ENCODE results near the gene CNGB1. TPM values are rescaled to one million over a fixed set of nuclear protein-coding genes. Genes with fewer than 3 reads are reported as not detected.
"Not testable (repeated sequence)": the region's sequence is repeated elsewhere in the genome, so short reads cannot be mapped to it uniquely, and the experiment has no call there.

Gene CNGB1
- total RNA-seq, 2 donors from 2014 or later = 0.34 TPM; not detected in 1

GRCh38 chr16:57862698-57863433 lies 108.1 kb downstream of the CNGB1 start:
- Histone ChIP-seq H3K9me3 (no peaks in the 10 kb centered on the region), H3K4me3 (no peak overlapping the region), H3K27ac (no peak overlapping the region), H3K36me3 (no peaks in the 10 kb centered on the region), H3K27me3 (replicated peaks; ENCODE audit: insufficient read depth) (no peaks in the 10 kb centered on the region), H3K4me1 (replicated peaks) (no peaks in the 10 kb centered on the region)
- no peak for TF ChIP-seq POLR2AphosphoS5 (IDR thresholded peaks at IDR 0.05)
- no peak for TF ChIP-seq POLR2A (IDR thresholded peaks at IDR 0.05)
- no peak for TF ChIP-seq CTCF (IDR thresholded peaks at IDR 0.05)
- intact Hi-C loops (cut with DNase I) = loop anchor here (1.0 to 5.0 kb wide), 2 partner anchors 61 to 106 kb away; partner anchors contain the start of gene KIFC3
- DNase-seq (ENCODE audit: low spot score) = no peak
- 65% methylated on average over 9 of the region's 9 CpGs for WGBS

GRCh38 chr16:57859331-57859730 lies 111.6 kb downstream of the CNGB1 start:
- H3K9me3 ChIP-seq = no peaks in the 10 kb centered on the region
- no peaks in the 10 kb centered on the region for H3K27me3 ChIP-seq (replicated peaks; ENCODE audit: insufficient read depth)
- no peak for DNase-seq (ENCODE audit: low spot score)
- 51% methylated on average over 5 of the region's 5 CpGs for WGBS
- intact Hi-C loops (cut with DNase I) = no loop called here
- TF ChIP-seq POLR2AphosphoS5 (IDR thresholded peaks at IDR 0.05) = no peak
- TF ChIP-seq CTCF (IDR thresholded peaks at IDR 0.05) = no peak
- no peak for TF ChIP-seq POLR2A (IDR thresholded peaks at IDR 0.05)
- no peak overlapping the region for H3K27ac ChIP-seq
- H3K4me1 ChIP-seq (replicated peaks) = no peaks in the 10 kb centered on the region
- H3K36me3 ChIP-seq = no peaks in the 10 kb centered on the region
- no peak overlapping the region for H3K4me3 ChIP-seq

GRCh38 chr16:57858635-57859034 lies 112.3 kb downstream of the CNGB1 start:
- Histone ChIP-seq H3K4me1 (replicated peaks) (no peaks in the 10 kb centered on the region), H3K36me3 (no peaks in the 10 kb centered on the region), H3K4me3 (no peak overlapping the region), H3K27me3 (replicated peaks; ENCODE audit: insufficient read depth) (no peaks in the 10 kb centered on the region), H3K9me3 (no peaks in the 10 kb centered on the region), H3K27ac (no peak overlapping the region)
- TF ChIP-seq CTCF (IDR thresholded peaks at IDR 0.05) (no peak), POLR2A (IDR thresholded peaks at IDR 0.05) (no peak), POLR2AphosphoS5 (IDR thresholded peaks at IDR 0.05) (no peak)
- WGBS = 67% methylated on average over 8 of the region's 8 CpGs
- intact Hi-C loops (cut with DNase I) = no loop called here
- no peak for DNase-seq (ENCODE audit: low spot score)

- H3K9me3 ChIP-seq; H3K4me3 ChIP-seq; H3K36me3 ChIP-seq; H3K27ac ChIP-seq; DNase-seq (ENCODE audit: low spot score); H3K4me1 ChIP-seq (replicated peaks); H3K27me3 ChIP-seq (replicated peaks; ENCODE audit: insufficient read depth); intact Hi-C loops (cut with DNase I): not testable (repeated sequence)
- WGBS = 70% methylated on average over 10 of the region's 10 CpGs
Observed at GRCh38 chr16:57857991-57858390, 112.9 kb downstream of the CNGB1 start.

GRCh38 chr16:57855188-57855587 lies 115.7 kb downstream of the CNGB1 start:
- no peaks in the 10 kb centered on the region for H3K36me3 ChIP-seq
- no peak overlapping the region for H3K4me3 ChIP-seq
- no peak overlapping the region for H3K27ac ChIP-seq
- no peaks in the 10 kb centered on the region for H3K9me3 ChIP-seq
- DNase-seq (ENCODE audit: low spot score) = no peak
- TF ChIP-seq POLR2AphosphoS5 (IDR thresholded peaks at IDR 0.05) (no peak), POLR2A (IDR thresholded peaks at IDR 0.05) (no peak), CTCF (IDR thresholded peaks at IDR 0.05) (no peak)
- over 99% methylated on average over 5 of the region's 5 CpGs for WGBS
- no peaks in the 10 kb centered on the region for H3K27me3 ChIP-seq (replicated peaks; ENCODE audit: insufficient read depth)
- H3K4me1 ChIP-seq (replicated peaks) = no peaks in the 10 kb centered on the region
- intact Hi-C loops (cut with DNase I) = no loop called here

Measured in prostate gland (tissue), 2 donors.